Measurements from ENCODE around the gene NGDN. TPM values are rescaled to one million over a fixed set of nuclear protein-coding genes. Genes with fewer than 3 reads are reported as not detected.
"Not testable (repeated sequence)": the region's sequence is repeated elsewhere in the genome, so short reads cannot be mapped to it uniquely, and the experiment has no call there.

Gene NGDN
- polyA plus RNA-seq (ENCODE audit: insufficient read length in 12 of 12): 10 to 100 TPM in 11 of 12 donors, not detected in 1; 32.3 to 55.6 (median 40.1) TPM
- long read RNA-seq, donor 1, transcript NGDN-202 (11 exons, 1,143 nt): major isoform, 18 of 35 reads
- long read RNA-seq, donor 1, partial matches to known transcripts: 16 of 35 reads
- long read RNA-seq, donor 1, other reads (novel, unspliced or antisense): 0 of 35 reads
- long read RNA-seq, donor 2, transcript NGDN-202 (11 exons, 1,143 nt): major isoform, 20 of 36 reads
- long read RNA-seq, donor 2, partial matches to known transcripts: 14 of 36 reads
- long read RNA-seq, donor 2, other reads (novel, unspliced or antisense): 0 of 36 reads
- long read RNA-seq, donor 3, transcript NGDN-202 (11 exons, 1,143 nt): major isoform, 8 of 19 reads
- long read RNA-seq, donor 3, partial matches to known transcripts: 9 of 19 reads
- long read RNA-seq, donor 3, other reads (novel, unspliced or antisense): 0 of 19 reads
- long read RNA-seq, donor 4, partial matches to known transcripts: 5 of 8 reads
- long read RNA-seq, donor 4, other reads (novel, unspliced or antisense): 0 of 8 reads
- long read RNA-seq, donor 5, transcript NGDN-202 (11 exons, 1,143 nt): major isoform, 15 of 34 reads
- long read RNA-seq, donor 5, partial matches to known transcripts: 12 of 34 reads
- long read RNA-seq, donor 5, other reads (novel, unspliced or antisense): 0 of 34 reads
- long read RNA-seq, donor 6, transcript NGDN-202 (11 exons, 1,143 nt): major isoform, 7 of 18 reads
- long read RNA-seq, donor 6, partial matches to known transcripts: 10 of 18 reads
- long read RNA-seq, donor 6, other reads (novel, unspliced or antisense): 0 of 18 reads
- long read RNA-seq, donor 7, transcript NGDN-202 (11 exons, 1,143 nt): major isoform, 9 of 10 reads
- long read RNA-seq, donor 7, partial matches to known transcripts: 0 of 10 reads
- long read RNA-seq, donor 7, other reads (novel, unspliced or antisense): 0 of 10 reads
- long read RNA-seq, donor 8, transcript NGDN-202 (11 exons, 1,143 nt): major isoform, 18 of 33 reads
- long read RNA-seq, donor 8, partial matches to known transcripts: 13 of 33 reads
- long read RNA-seq, donor 8, other reads (novel, unspliced or antisense): 0 of 33 reads
- long read RNA-seq, donor 9, transcript NGDN-202 (11 exons, 1,143 nt): major isoform, 14 of 15 reads
- long read RNA-seq, donor 9, partial matches to known transcripts: 0 of 15 reads
- long read RNA-seq, donor 9, other reads (novel, unspliced or antisense): 0 of 15 reads
- long read RNA-seq, donor 10, transcript NGDN-202 (11 exons, 1,143 nt): major isoform, 14 of 29 reads
- long read RNA-seq, donor 10, partial matches to known transcripts: 11 of 29 reads
- long read RNA-seq, donor 10, other reads (novel, unspliced or antisense): 0 of 29 reads
- long read RNA-seq, donor 11, transcript NGDN-202 (11 exons, 1,143 nt): major isoform, 17 of 32 reads
- long read RNA-seq, donor 11, partial matches to known transcripts: 15 of 32 reads
- long read RNA-seq, donor 11, other reads (novel, unspliced or antisense): 0 of 32 reads

GRCh38 chr14:23469127-23469905 is at the start of gene NGDN:
Gene NGDN, plus strand, starts transcription at chr14:23469703. Its CDS starts 13 bp downstream, at chr14:23469716.
- DNase-seq: peak; percentile 98

GRCh38 chr14:23421594-23421993 is 47.9 kb upstream of the NGDN start:
- no peak for DNase-seq

GRCh38 chr14:23423657-23424056 is 45.8 kb upstream of the NGDN start:
- DNase-seq: no peak

GRCh38 chr14:23425169-23425568 is 44.3 kb upstream of the NGDN start:
- no peak for DNase-seq

- DNase-seq: not testable (repeated sequence)
Observed at GRCh38 chr14:23425798-23426197, 43.7 kb upstream of the NGDN start.

- no peak for DNase-seq
Observed at GRCh38 chr14:23428686-23429495, 40.6 kb upstream of the NGDN start.

- DNase-seq: no peak
Observed at GRCh38 chr14:23430016-23430722, 39.3 kb upstream of the NGDN start.

- no peak for DNase-seq
Observed at GRCh38 chr14:23430723-23431085, 38.8 kb upstream of the NGDN start.

GRCh38 chr14:23431486-23431885 is 38.0 kb upstream of the NGDN start:
- no peak for DNase-seq

- no peak for DNase-seq
Observed at GRCh38 chr14:23432102-23432925, 37.2 kb upstream of the NGDN start.

- DNase-seq: no peak
Observed at GRCh38 chr14:23432946-23433345, 36.6 kb upstream of the NGDN start.

- no peak for DNase-seq
Observed at GRCh38 chr14:23433457-23433856, 36.0 kb upstream of the NGDN start.

GRCh38 chr14:23434488-23435222 is 34.8 kb upstream of the NGDN start:
- DNase-seq: no peak

- DNase-seq: no peak
Observed at GRCh38 chr14:23435543-23436326, 33.8 kb upstream of the NGDN start, which contains the start of gene MYH7. Gene MYH7, minus strand, starts transcription at chr14:23435660. Its CDS starts 1,928 bp downstream, at chr14:23433732.

GRCh38 chr14:23436327-23437132 is 33.0 kb upstream of the NGDN start:
- no peak for DNase-seq
